ENCODE measurements around the gene MOB4.

Gene MOB4

GRCh38 chr2:197591339-197592072, 75.6 kb downstream of the MOB4 start:
- DNase-seq (ENCODE audit: low read depth in 2 of 2) = no peak

GRCh38 chr2:197596766-197597165, 80.9 kb downstream of the MOB4 start:
- no peak for DNase-seq (ENCODE audit: low read depth in 2 of 2)

- DNase-seq (ENCODE audit: low read depth in 2 of 2) = no peak
Observed at GRCh38 chr2:197597166-197597565, 81.3 kb downstream of the MOB4 start.

- no peak for DNase-seq (ENCODE audit: low read depth in 2 of 2)
Observed at GRCh38 chr2:197598450-197598849, 82.6 kb downstream of the MOB4 start.

GRCh38 chr2:197599285-197599965, 83.6 kb downstream of the MOB4 start:
- no peak for DNase-seq (ENCODE audit: low read depth in 2 of 2)

GRCh38 chr2:197600306-197600705, 84.4 kb downstream of the MOB4 start:
- no peak for DNase-seq (ENCODE audit: low read depth in 2 of 2)

- DNase-seq (ENCODE audit: low read depth in 2 of 2) = no peak
Observed at GRCh38 chr2:197601726-197602125, 85.9 kb downstream of the MOB4 start.
